Left lung (tissue), 10 donors: Measurements from ENCODE around the gene RALBP1. TPM values are rescaled to one million over a fixed set of nuclear protein-coding genes. Genes with fewer than 3 reads are reported as not detected.
A peak's percentile ranks its signal among the peaks of the same experiment; 100 is the strongest.
"Not testable (repeated sequence)": the region's sequence is repeated elsewhere in the genome, so short reads cannot be mapped to it uniquely, and the experiment has no call there.

Experiments used
- ATAC-seq: fragments of 200-7000 bp; cut with Tn5 transposase; one replicate; pipeline ENCODE4 v1.9.1; 2020; ENCODE audit warnings: moderate library complexity
- DNase-seq, 4 donors: peaks; one replicate each; pipeline ENCODE4 v3.0.0-alpha.2; 2013 to 2020
- H3K27ac ChIP-seq, 2 donors: fragments of 200-600 bp; sonication (generic) in 1 of 2; one replicate each; pipeline versions ENCODE4 v1.5.0 to v1.8.0; 2020 to 2021
- H3K27me3 ChIP-seq, 2 donors: fragments of 200-600 bp; sonication (generic) in 1 of 2; one replicate each; pipeline versions ENCODE4 v1.5.0 to v1.8.0; 2020 to 2021
- H3K36me3 ChIP-seq, 2 donors: fragments of 200-600 bp; sonication (generic) in 1 of 2; one replicate each; pipeline versions ENCODE4 v1.5.0 to v1.8.0; 2020 to 2021
- H3K4me1 ChIP-seq, 2 donors: fragments of 200-600 bp; one replicate each; pipeline ENCODE4 v1.8.0; 2021
- H3K4me3 ChIP-seq, 2 donors: fragments of 200-600 bp; sonication (generic) in 1 of 2; one replicate each; pipeline versions ENCODE4 v1.5.0 to v1.8.0; 2020 to 2021; ENCODE audit warnings: mild to moderate bottlenecking in 1 of 2
- H3K9me3 ChIP-seq, 2 donors: fragments of 200-600 bp; sonication (generic) in 1 of 2; one replicate each; pipeline versions ENCODE4 v1.5.0 to v1.8.0; 2020 to 2021
- CTCF ChIP-seq, 2 donors: fragments of 200-600 bp; sonication (generic) in 1 of 2; IDR thresholded peaks; one replicate each; pipeline versions ENCODE4 v1.5.0 to v1.8.0; 2021; ENCODE audit warnings: antibody characterized with exemption in 2 of 2
- intact Hi-C, 2 donors: fragments of 100-400 bp; cut with DNase I; formaldehyde crosslinking; loops; one replicate each; pipeline versions ENCODE4 v1.11.2 to v1.14.2; 2022
- polyA plus RNA-seq, 6 donors: library from polyadenylated mRNA; unstranded; fragments of 120-200 nt; gene quantifications; one replicate each; pipeline ENCODE4 v1.2.1, GENCODE V29; 2013; ENCODE audit not compliant: insufficient read length in 6 of 6
- total RNA-seq, 2 donors: library from RNA; stranded (reverse); fragmentation: NEBNext Ultra II Directional; extraction: Animal tissue kit (Norgen Biotek cat#: 25700); gene quantifications; one replicate each; pipeline ENCODE4 v1.2.1, GENCODE V29; 2021
- donor health status: DM: no; HTN: yes; CAD: no.
- donor health status: DM: no; HTN: no; CAD: no.

RALBP1 gene
- total and polyA plus RNA-seq, 8 donors = 46.5 to 53.0 (median 49.9) TPM

GRCh38 chr18:9429662-9429993, 45.7 kb upstream of the RALBP1 start:
- no peaks in the 10 kb centered on the region for H3K27me3 ChIP-seq
- no peaks in the 10 kb centered on the region for H3K36me3 ChIP-seq
- no peak overlapping the region for H3K27ac ChIP-seq

GRCh38 chr18:9430315-9430714, 45.0 kb upstream of the RALBP1 start:
- H3K27me3 ChIP-seq, H3K9me3 ChIP-seq, H3K4me1 ChIP-seq, ATAC-seq, H3K36me3 ChIP-seq, H3K4me3 ChIP-seq, intact Hi-C loops, DNase-seq, H3K27ac ChIP-seq: not testable (repeated sequence)

More at GRCh38 chr18:9429662-9429993, 45.7 kb upstream of the RALBP1 start:
- no peak for TF ChIP-seq CTCF (IDR thresholded peaks at IDR 0.05)
- Histone ChIP-seq H3K4me1 (peaks cover 0 to 6% of the 10 kb centered on the region in 2 donors), H3K9me3 (no peaks in the 10 kb centered on the region), H3K4me3 (no peak overlapping the region)
- intact Hi-C loops = no loop called here
- ATAC-seq = no peak
- DNase-seq = no peak

GRCh38 chr18:9431296-9431695, 44.0 kb upstream of the RALBP1 start:
- intact Hi-C loops = no loop called here
- Histone ChIP-seq H3K36me3 (no peaks in the 10 kb centered on the region), H3K27ac (no peak overlapping the region), H3K4me3 (no peak overlapping the region), H3K27me3 (no peaks in the 10 kb centered on the region), H3K4me1 (peaks cover 0 to 6% of the 10 kb centered on the region in 2 donors), H3K9me3 (no peaks in the 10 kb centered on the region)
- TF ChIP-seq CTCF (IDR thresholded peaks at IDR 0.05) = no peak
- ATAC-seq (no peak), DNase-seq (no peak)

GRCh38 chr18:9433122-9433521, 42.2 kb upstream of the RALBP1 start:
- H3K36me3 ChIP-seq, ATAC-seq, intact Hi-C loops: not testable (repeated sequence)

GRCh38 chr18:9433671-9434121, 41.6 kb upstream of the RALBP1 start:
- ATAC-seq (no peak), DNase-seq (peak in 2 of 4 donors; percentile 47 to 72)
- Histone ChIP-seq H3K4me3 (no peak overlapping the region), H3K4me1 (peaks cover 0 to 6% of the 10 kb centered on the region in 2 donors), H3K9me3 (no peaks in the 10 kb centered on the region), H3K27ac (peak overlapping the region in 1 of 2 donors; percentile 21), H3K36me3 (no peaks in the 10 kb centered on the region), H3K27me3 (no peaks in the 10 kb centered on the region)
- TF ChIP-seq CTCF (IDR thresholded peaks at IDR 0.05) = no peak
- intact Hi-C loops = no loop called here

More at GRCh38 chr18:9433122-9433521, 42.2 kb upstream of the RALBP1 start:
- not testable (repeated sequence) for H3K4me3 ChIP-seq, H3K9me3 ChIP-seq, H3K27ac ChIP-seq, DNase-seq, H3K27me3 ChIP-seq, H3K4me1 ChIP-seq

GRCh38 chr18:9434122-9434701, 41.1 kb upstream of the RALBP1 start:
- peak in 1 of 4 donors; percentile 74 for DNase-seq
- no peak overlapping the region for H3K27ac ChIP-seq
- ATAC-seq = no peak

More at GRCh38 chr18:9434122-9434701, 41.1 kb upstream of the RALBP1 start:
- H3K4me3 ChIP-seq = no peak overlapping the region
- no peaks in the 10 kb centered on the region for H3K9me3 ChIP-seq
- no peaks in the 10 kb centered on the region for H3K36me3 ChIP-seq
- no peak for TF ChIP-seq CTCF (IDR thresholded peaks at IDR 0.05)
- H3K4me1 ChIP-seq = peaks cover 0 to 6% of the 10 kb centered on the region in 2 donors
- H3K27me3 ChIP-seq = no peaks in the 10 kb centered on the region
- intact Hi-C loops = no loop called here
